Activated CD4-positive, alpha-beta memory T cell treated with anti-CD3 and anti-CD28 coated beads for 36 hours (primary cell): Measurements from ENCODE around the gene SLC5A4. TPM values are rescaled to one million over a fixed set of nuclear protein-coding genes. Genes with fewer than 3 reads are reported as not detected.
"Not testable (repeated sequence)": the region's sequence is repeated elsewhere in the genome, so short reads cannot be mapped to it uniquely, and the experiment has no call there.

Experiments
- CTCF ChIA-PET: fragments of 350-600 bp; sonication (Branson Sonifier 250); formaldehyde crosslinking; loops from one replicate; lab custom pipeline; 2021; ENCODE audit warnings: antibody characterized with exemption, inconsistent platforms; lab: Charles Lee
- POLR2A ChIA-PET: fragments of 350-600 bp; sonication (Branson Sonifier 250); formaldehyde crosslinking; loops from one replicate; lab custom pipeline; 2021; ENCODE audit warnings: antibody characterized with exemption; lab: Charles Lee
- DNase-seq: peaks from one replicate; pipeline ENCODE4 v3.0.0-alpha.2; 2020
- H3K27ac Mint-ChIP-seq: one replicate; pipeline ENCODE4 v1.8.0; 2021; ENCODE audit warnings: mixed read lengths
- H3K27me3 Mint-ChIP-seq: one replicate; pipeline ENCODE4 v1.8.0; 2021; ENCODE audit warnings: mixed read lengths
- H3K36me3 Mint-ChIP-seq: one replicate; pipeline ENCODE4 v1.8.0; 2021; ENCODE audit warnings: mixed read lengths
- H3K4me1 Mint-ChIP-seq: one replicate; pipeline ENCODE4 v1.8.0; 2021; ENCODE audit warnings: low read depth, mixed read lengths
- H3K4me3 Mint-ChIP-seq: one replicate; pipeline ENCODE4 v1.8.0; 2021; ENCODE audit warnings: mild to moderate bottlenecking, mixed read lengths
- H3K9me3 Mint-ChIP-seq: one replicate; pipeline ENCODE4 v1.8.0; 2021; ENCODE audit warnings: mixed read lengths
- intact Hi-C: fragments of 100-400 bp; cut with micrococcal nuclease; formaldehyde crosslinking; loops from one replicate; pipeline ENCODE4 v1.15.1; 2023
- total RNA-seq, 2 experiments: library from RNA; stranded (reverse); gene quantifications; one replicate each; pipeline ENCODE4 v1.2.3, GENCODE V29; 2021

Gene SLC5A4
- not detected for total RNA-seq

GRCh38 chr22:32255217-32255616, at the start of gene SLC5A4:
TSS of gene SLC5A4 (minus strand) at chr22:32255347. CDS start at chr22:32255329, 18 bp downstream.
- DNase-seq: no peak
- intact Hi-C loops: no loop called here
- POLR2A ChIA-PET: interaction anchor here (0.6 kb wide), 1 partner anchor 136 kb away, joined by 6 read pairs; no protein-coding TSS in a partner anchor
- Mint-ChIP-seq H3K36me3 (no peaks in the 10 kb centered on the region), H3K27ac (no peak within 1 kb of the TSS), H3K4me3 (no peak within 1 kb of the TSS), H3K4me1 (no peaks in the 10 kb centered on the region), H3K27me3 (peaks cover 4% of the 10 kb centered on the region), H3K9me3 (no peaks in the 10 kb centered on the region)
- CTCF ChIA-PET: interaction anchor here (1.7 kb wide), 1 partner anchor 11 kb away, joined by 7 read pairs; no protein-coding TSS in a partner anchor

- CTCF ChIA-PET, H3K36me3 Mint-ChIP-seq, H3K27ac Mint-ChIP-seq, H3K4me1 Mint-ChIP-seq, DNase-seq, POLR2A ChIA-PET, intact Hi-C loops, H3K27me3 Mint-ChIP-seq, H3K9me3 Mint-ChIP-seq, H3K4me3 Mint-ChIP-seq: not testable (repeated sequence)
Measured at GRCh38 chr22:32293921-32294320, 38.8 kb upstream of the SLC5A4 start.

- H3K27me3 Mint-ChIP-seq: peaks cover 12% of the 10 kb centered on the region
- ChIA-PET POLR2A (no interaction called here), CTCF (no interaction called here)
- H3K27ac Mint-ChIP-seq: no peak overlapping the region
- no peaks in the 10 kb centered on the region for H3K36me3 Mint-ChIP-seq
- intact Hi-C loops: no loop called here
- no peaks in the 10 kb centered on the region for H3K4me1 Mint-ChIP-seq
- no peaks in the 10 kb centered on the region for H3K9me3 Mint-ChIP-seq
- no peak for DNase-seq
- H3K4me3 Mint-ChIP-seq: no peak overlapping the region
Measured at GRCh38 chr22:32286290-32286840, 31.2 kb upstream of the SLC5A4 start.

GRCh38 chr22:32281072-32281471, 25.9 kb upstream of the SLC5A4 start:
- H3K27ac Mint-ChIP-seq: no peak overlapping the region
- no peak overlapping the region for H3K4me3 Mint-ChIP-seq
- ChIA-PET POLR2A (no interaction called here), CTCF (no interaction called here)
- H3K9me3 Mint-ChIP-seq: no peaks in the 10 kb centered on the region
- no peaks in the 10 kb centered on the region for H3K4me1 Mint-ChIP-seq
- intact Hi-C loops: no loop called here
- peaks cover 19% of the 10 kb centered on the region for H3K27me3 Mint-ChIP-seq
- no peak for DNase-seq
- no peaks in the 10 kb centered on the region for H3K36me3 Mint-ChIP-seq

GRCh38 chr22:32275353-32275752, 20.2 kb upstream of the SLC5A4 start:
- H3K4me1 Mint-ChIP-seq, H3K4me3 Mint-ChIP-seq, H3K27me3 Mint-ChIP-seq, H3K27ac Mint-ChIP-seq, DNase-seq, POLR2A ChIA-PET, H3K36me3 Mint-ChIP-seq, H3K9me3 Mint-ChIP-seq, CTCF ChIA-PET, intact Hi-C loops: not testable (repeated sequence)

GRCh38 chr22:32271389-32271788, 16.2 kb upstream of the SLC5A4 start:
- H3K27me3 Mint-ChIP-seq: no peaks in the 10 kb centered on the region
- ChIA-PET CTCF (interaction anchor here (1.6 kb wide), 1 partner anchor 301 kb away, joined by 4 read pairs; no protein-coding TSS in a partner anchor), POLR2A (no interaction called here)
- no peak overlapping the region for H3K4me3 Mint-ChIP-seq
- no peak overlapping the region for H3K27ac Mint-ChIP-seq
- H3K9me3 Mint-ChIP-seq: no peaks in the 10 kb centered on the region
- peaks cover 2% of the 10 kb centered on the region for H3K4me1 Mint-ChIP-seq
- intact Hi-C loops: no loop called here
- DNase-seq: no peak
- no peaks in the 10 kb centered on the region for H3K36me3 Mint-ChIP-seq

GRCh38 chr22:32270641-32271369, 15.7 kb upstream of the SLC5A4 start:
- ChIA-PET CTCF (interaction anchor here (0.6 kb wide), 1 partner anchor 282 kb away, joined by 3 read pairs; no protein-coding TSS in a partner anchor), POLR2A (no interaction called here)
- DNase-seq: no peak
- Mint-ChIP-seq H3K9me3 (no peaks in the 10 kb centered on the region), H3K27ac (no peak overlapping the region), H3K4me1 (peaks cover 7% of the 10 kb centered on the region), H3K36me3 (no peaks in the 10 kb centered on the region), H3K4me3 (no peak overlapping the region), H3K27me3 (no peaks in the 10 kb centered on the region)
- intact Hi-C loops: no loop called here

- Mint-ChIP-seq H3K4me3 (no peak overlapping the region), H3K9me3 (no peaks in the 10 kb centered on the region), H3K36me3 (no peaks in the 10 kb centered on the region), H3K27ac (no peak overlapping the region), H3K4me1 (peaks cover 9% of the 10 kb centered on the region), H3K27me3 (no peaks in the 10 kb centered on the region)
- ChIA-PET CTCF (interaction anchor here (1.0 kb wide), 1 partner anchor 93 kb away, joined by 3 read pairs; no protein-coding TSS in a partner anchor), POLR2A (no interaction called here)
- DNase-seq: no peak
- intact Hi-C loops: loop anchor here (5.0 kb wide), 2 partner anchors 67 to 127 kb away; no protein-coding TSS in a partner anchor
Measured at GRCh38 chr22:32269316-32269715, 14.2 kb upstream of the SLC5A4 start.

GRCh38 chr22:32267011-32267410, 11.9 kb upstream of the SLC5A4 start:
- no peak overlapping the region for H3K4me3 Mint-ChIP-seq
- ChIA-PET POLR2A (no interaction called here), CTCF (interaction anchor here (0.9 to 2.5 kb wide), 17 partner anchors 9 to 297 kb away, joined by 3 to 30 read pairs (median 7); partner anchors contain the start of genes RTCB and SLC5A4)
- peaks cover 3% of the 10 kb centered on the region for H3K27me3 Mint-ChIP-seq
- peaks cover 9% of the 10 kb centered on the region for H3K4me1 Mint-ChIP-seq
- H3K9me3 Mint-ChIP-seq: no peaks in the 10 kb centered on the region
- no peaks in the 10 kb centered on the region for H3K36me3 Mint-ChIP-seq
- H3K27ac Mint-ChIP-seq: no peak overlapping the region
- no peak for DNase-seq
- intact Hi-C loops: loop anchor here (2.0 to 5.0 kb wide), 3 partner anchors 65 to 290 kb away; no protein-coding TSS in a partner anchor

GRCh38 chr22:32265882-32266767, 11.0 kb upstream of the SLC5A4 start:
- Mint-ChIP-seq H3K4me3 (no peak overlapping the region), H3K36me3 (no peaks in the 10 kb centered on the region), H3K4me1 (peaks cover 9% of the 10 kb centered on the region), H3K27ac (no peak overlapping the region), H3K9me3 (no peaks in the 10 kb centered on the region), H3K27me3 (peaks cover 9% of the 10 kb centered on the region)
- DNase-seq: peak; percentile 83
- intact Hi-C loops: loop anchor here (1.0 to 5.0 kb wide), 5 partner anchors 64 to 289 kb away; partner anchors contain the start of gene FBXO7
- ChIA-PET POLR2A (interaction anchor here (0.7 kb wide), 1 partner anchor 152 kb away, joined by 3 read pairs; no protein-coding TSS in a partner anchor), CTCF (interaction anchor here (0.8 to 2.5 kb wide), 29 partner anchors 8 to 296 kb away, joined by 3 to 30 read pairs (median 5); partner anchors contain the start of genes RTCB and SLC5A4)

- H3K36me3 Mint-ChIP-seq, H3K4me1 Mint-ChIP-seq, H3K4me3 Mint-ChIP-seq, DNase-seq, H3K9me3 Mint-ChIP-seq, H3K27ac Mint-ChIP-seq, POLR2A ChIA-PET, intact Hi-C loops: not testable (repeated sequence)
- peaks cover 13% of the 10 kb centered on the region for H3K27me3 Mint-ChIP-seq
- CTCF ChIA-PET: interaction anchor here (0.6 kb wide), 1 partner anchor 51 kb away, joined by 3 read pairs; no protein-coding TSS in a partner anchor
Measured at GRCh38 chr22:32263678-32264077, 8.5 kb upstream of the SLC5A4 start.
